DOHH2 (cell line): ENCODE measurements around the gene DZIP1.

Experiments
- EZH2phosphoT487 ChIP-seq: fragments of 200-600 bp; sonication (generic); IDR thresholded peaks from 2 replicates; pipeline ENCODE4 v1.6.1; 2017; ENCODE audit warnings: borderline replicate concordance, mild to moderate bottlenecking, antibody characterized with exemption, low read length, moderate library complexity, mixed read lengths
- TF ChIP-seq, protein P1 (sequence below): fragments of 200-600 bp; sonication (generic); IDR thresholded peaks from one replicate; pipeline ENCODE4 v1.5.1; 2014; ENCODE audit warnings: antibody characterized with exemption, mild to moderate bottlenecking, low read depth, low read length; ENCODE audit not compliant: poor library complexity, severe bottlenecking

DNA sequence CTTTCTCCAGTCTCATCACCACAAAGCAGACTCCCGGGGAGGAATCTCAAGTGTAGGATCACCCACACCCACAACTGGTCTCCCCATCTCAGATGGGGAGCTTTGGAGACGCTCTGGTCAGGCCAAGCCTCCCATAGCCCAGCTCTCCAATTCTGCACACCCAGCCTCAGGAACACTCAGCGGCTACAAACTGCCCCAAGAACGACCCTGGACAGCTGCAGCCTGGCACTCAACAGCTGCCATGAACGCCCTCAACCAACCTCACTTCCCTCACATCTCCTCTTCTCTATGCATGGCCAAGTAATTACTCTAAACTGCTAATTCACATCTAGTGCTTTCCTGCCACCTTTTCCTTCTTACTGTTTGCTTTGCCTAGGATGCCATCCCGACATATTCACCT lies 42.6 kb downstream of the DZIP1 start:
- TF ChIP-seq, protein P1, sequence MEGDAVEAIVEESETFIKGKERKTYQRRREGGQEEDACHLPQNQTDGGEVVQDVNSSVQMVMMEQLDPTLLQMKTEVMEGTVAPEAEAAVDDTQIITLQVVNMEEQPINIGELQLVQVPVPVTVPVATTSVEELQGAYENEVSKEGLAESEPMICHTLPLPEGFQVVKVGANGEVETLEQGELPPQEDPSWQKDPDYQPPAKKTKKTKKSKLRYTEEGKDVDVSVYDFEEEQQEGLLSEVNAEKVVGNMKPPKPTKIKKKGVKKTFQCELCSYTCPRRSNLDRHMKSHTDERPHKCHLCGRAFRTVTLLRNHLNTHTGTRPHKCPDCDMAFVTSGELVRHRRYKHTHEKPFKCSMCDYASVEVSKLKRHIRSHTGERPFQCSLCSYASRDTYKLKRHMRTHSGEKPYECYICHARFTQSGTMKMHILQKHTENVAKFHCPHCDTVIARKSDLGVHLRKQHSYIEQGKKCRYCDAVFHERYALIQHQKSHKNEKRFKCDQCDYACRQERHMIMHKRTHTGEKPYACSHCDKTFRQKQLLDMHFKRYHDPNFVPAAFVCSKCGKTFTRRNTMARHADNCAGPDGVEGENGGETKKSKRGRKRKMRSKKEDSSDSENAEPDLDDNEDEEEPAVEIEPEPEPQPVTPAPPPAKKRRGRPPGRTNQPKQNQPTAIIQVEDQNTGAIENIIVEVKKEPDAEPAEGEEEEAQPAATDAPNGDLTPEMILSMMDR, result no peak
- no peak for TF ChIP-seq EZH2phosphoT487
